Type B pancreatic cell (in vitro differentiated cells): ENCODE measurements around the gene HAGHL. TPM values are rescaled to one million over a fixed set of nuclear protein-coding genes. Genes with fewer than 3 reads are reported as not detected.
A peak's percentile ranks its signal among the peaks of the same experiment; 100 is the strongest.
"Not testable (repeated sequence)": the region's sequence is repeated elsewhere in the genome, so short reads cannot be mapped to it uniquely, and the experiment has no call there.

Experiments used
- DNase-seq: peaks from one replicate; pipeline ENCODE4 v3.0.0; 2021; ENCODE audit warnings: mixed read lengths; ENCODE audit not compliant: unreplicated experiment; ENCODE audit errors: extremely low spot score
- H3K27ac Mint-ChIP-seq: 2 replicates; pipeline ENCODE4 v1.8.0; 2021; ENCODE audit warnings: mild to moderate bottlenecking, mixed read lengths
- H3K27me3 Mint-ChIP-seq: 2 replicates; pipeline ENCODE4 v1.8.0; 2021; ENCODE audit warnings: mixed read lengths
- H3K36me3 Mint-ChIP-seq: 2 replicates; pipeline ENCODE4 v1.8.0; 2021; ENCODE audit warnings: mixed read lengths
- H3K4me1 Mint-ChIP-seq: one replicate; pipeline ENCODE4 v1.8.0; 2021; ENCODE audit warnings: mixed read lengths; ENCODE audit not compliant: unreplicated experiment
- H3K4me3 Mint-ChIP-seq: 2 replicates; pipeline ENCODE4 v1.8.0; 2021; ENCODE audit warnings: mild to moderate bottlenecking, mixed read lengths
- H3K9me3 Mint-ChIP-seq: 2 replicates; pipeline ENCODE4 v1.8.0; 2021; ENCODE audit warnings: mixed read lengths
- total RNA-seq: library from RNA; stranded (reverse); gene quantifications from 2 replicates; pipeline ENCODE4 v1.2.1, GENCODE V29; 2021; ENCODE audit warnings: low replicate concordance
- TF ChIP-seq, protein P1 (sequence below): fragments of 200-600 bp; sonication (generic); conservative IDR thresholded peaks from 2 replicates; pipeline ENCODE4 v1.5.0; 2021; ENCODE audit warnings: antibody characterized with exemption, mild to moderate bottlenecking

Gene HAGHL
- total RNA-seq, 1 donor from 2014 or later, result 8.5 TPM

DNA sequence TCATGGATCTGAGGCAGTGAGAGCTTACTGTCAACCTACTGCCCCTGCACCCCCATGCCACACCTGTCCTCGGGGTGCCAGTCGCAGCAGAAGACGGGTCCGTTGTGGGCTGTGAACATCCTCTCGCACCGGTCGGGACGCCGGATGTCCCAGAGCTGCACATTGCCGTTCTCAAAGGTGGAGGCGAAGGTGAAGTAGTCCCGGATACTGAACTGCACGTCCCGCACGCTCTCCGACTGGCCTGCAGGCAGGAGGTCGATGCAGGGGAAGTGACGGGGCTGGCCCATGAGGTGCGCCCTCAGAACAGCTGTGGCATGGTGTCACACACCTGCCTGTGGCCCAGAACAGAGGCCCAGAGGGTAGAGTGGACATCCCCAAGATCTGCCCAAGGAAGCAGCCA, 39.4 kb upstream of the HAGHL start:
- TF ChIP-seq, protein P1, sequence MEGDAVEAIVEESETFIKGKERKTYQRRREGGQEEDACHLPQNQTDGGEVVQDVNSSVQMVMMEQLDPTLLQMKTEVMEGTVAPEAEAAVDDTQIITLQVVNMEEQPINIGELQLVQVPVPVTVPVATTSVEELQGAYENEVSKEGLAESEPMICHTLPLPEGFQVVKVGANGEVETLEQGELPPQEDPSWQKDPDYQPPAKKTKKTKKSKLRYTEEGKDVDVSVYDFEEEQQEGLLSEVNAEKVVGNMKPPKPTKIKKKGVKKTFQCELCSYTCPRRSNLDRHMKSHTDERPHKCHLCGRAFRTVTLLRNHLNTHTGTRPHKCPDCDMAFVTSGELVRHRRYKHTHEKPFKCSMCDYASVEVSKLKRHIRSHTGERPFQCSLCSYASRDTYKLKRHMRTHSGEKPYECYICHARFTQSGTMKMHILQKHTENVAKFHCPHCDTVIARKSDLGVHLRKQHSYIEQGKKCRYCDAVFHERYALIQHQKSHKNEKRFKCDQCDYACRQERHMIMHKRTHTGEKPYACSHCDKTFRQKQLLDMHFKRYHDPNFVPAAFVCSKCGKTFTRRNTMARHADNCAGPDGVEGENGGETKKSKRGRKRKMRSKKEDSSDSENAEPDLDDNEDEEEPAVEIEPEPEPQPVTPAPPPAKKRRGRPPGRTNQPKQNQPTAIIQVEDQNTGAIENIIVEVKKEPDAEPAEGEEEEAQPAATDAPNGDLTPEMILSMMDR, result no peak
- no peak overlapping the region for H3K4me3 Mint-ChIP-seq
- H3K27ac Mint-ChIP-seq, result no peak overlapping the region
- H3K36me3 Mint-ChIP-seq, result peaks cover 2% of the 10 kb centered on the region
- H3K4me1 Mint-ChIP-seq, result peaks cover 6% of the 10 kb centered on the region
- no peak for DNase-seq
- H3K9me3 Mint-ChIP-seq, result no peaks in the 10 kb centered on the region
- H3K27me3 Mint-ChIP-seq, result peaks cover 7% of the 10 kb centered on the region

DNA sequence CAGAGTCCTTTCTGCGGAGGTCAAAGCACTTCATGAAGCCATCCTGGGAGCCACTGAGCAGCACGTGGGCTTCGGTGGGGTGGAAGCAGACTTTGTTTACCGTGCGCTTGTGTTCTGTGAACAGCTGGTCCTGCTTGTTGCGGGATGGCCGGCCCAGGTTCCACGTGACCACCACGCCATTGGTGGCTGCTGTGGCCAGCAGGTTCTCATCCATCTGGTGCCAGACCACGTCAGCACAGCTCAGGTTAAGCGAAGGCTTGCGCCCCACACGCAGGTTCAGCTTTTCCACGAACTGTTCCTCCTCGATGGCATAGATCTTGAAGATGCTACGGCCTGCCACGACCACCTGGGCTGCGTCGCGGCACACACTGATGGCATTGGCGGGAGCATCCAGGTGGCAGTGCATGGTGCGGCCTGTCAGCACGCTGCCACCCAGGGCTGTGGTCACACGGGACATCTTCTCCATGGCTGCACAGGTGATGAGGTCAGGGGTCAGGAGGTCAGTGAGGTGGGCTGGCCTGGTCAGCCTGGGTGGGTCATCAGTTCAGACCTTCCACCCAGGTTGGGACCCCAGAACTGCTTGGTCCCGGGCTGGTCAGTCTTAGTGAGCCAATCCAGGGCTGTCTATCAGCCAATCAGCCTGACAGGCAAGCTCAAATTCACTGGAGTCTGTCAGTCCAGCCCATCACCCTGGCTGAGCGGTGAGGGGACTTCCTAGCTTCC, 37.6 kb upstream of the HAGHL start:
- DNase-seq, result no peak
- TF ChIP-seq, protein P1, result no peak
- peaks cover 21% of the 10 kb centered on the region for H3K27me3 Mint-ChIP-seq
- H3K36me3 Mint-ChIP-seq, result no peaks in the 10 kb centered on the region
- peaks cover 4% of the 10 kb centered on the region for H3K4me1 Mint-ChIP-seq
- no peaks in the 10 kb centered on the region for H3K9me3 Mint-ChIP-seq
- H3K27ac Mint-ChIP-seq, result no peak overlapping the region
- peak overlapping the region; percentile 91 for H3K4me3 Mint-ChIP-seq

DNA sequence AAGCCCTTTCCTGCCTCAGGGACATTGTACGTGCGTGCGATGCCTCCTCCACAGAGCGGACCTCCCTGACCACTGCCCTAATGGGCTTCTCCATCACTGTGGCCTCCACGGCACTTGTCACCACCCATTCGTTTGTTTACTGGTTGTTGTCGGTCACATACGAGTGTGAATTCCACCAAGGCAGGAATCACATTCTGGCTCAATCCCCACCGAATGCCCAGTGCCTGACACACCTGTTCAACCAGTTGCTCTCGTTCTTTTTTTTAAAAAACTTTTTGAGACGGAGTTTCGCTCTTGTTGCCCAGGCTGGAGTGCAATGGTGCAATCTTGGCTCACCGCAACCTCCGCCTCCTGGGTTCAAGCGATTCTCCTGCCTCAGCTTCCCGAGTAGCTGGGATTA, 35.7 kb upstream of the HAGHL start:
- H3K9me3 Mint-ChIP-seq, H3K4me1 Mint-ChIP-seq, DNase-seq, H3K36me3 Mint-ChIP-seq: not testable (repeated sequence)
- peaks cover 33% of the 10 kb centered on the region for H3K27me3 Mint-ChIP-seq
- H3K4me3 Mint-ChIP-seq, result peak overlapping the region; percentile 91
- H3K27ac Mint-ChIP-seq, result peak overlapping the region; percentile 91

DNA sequence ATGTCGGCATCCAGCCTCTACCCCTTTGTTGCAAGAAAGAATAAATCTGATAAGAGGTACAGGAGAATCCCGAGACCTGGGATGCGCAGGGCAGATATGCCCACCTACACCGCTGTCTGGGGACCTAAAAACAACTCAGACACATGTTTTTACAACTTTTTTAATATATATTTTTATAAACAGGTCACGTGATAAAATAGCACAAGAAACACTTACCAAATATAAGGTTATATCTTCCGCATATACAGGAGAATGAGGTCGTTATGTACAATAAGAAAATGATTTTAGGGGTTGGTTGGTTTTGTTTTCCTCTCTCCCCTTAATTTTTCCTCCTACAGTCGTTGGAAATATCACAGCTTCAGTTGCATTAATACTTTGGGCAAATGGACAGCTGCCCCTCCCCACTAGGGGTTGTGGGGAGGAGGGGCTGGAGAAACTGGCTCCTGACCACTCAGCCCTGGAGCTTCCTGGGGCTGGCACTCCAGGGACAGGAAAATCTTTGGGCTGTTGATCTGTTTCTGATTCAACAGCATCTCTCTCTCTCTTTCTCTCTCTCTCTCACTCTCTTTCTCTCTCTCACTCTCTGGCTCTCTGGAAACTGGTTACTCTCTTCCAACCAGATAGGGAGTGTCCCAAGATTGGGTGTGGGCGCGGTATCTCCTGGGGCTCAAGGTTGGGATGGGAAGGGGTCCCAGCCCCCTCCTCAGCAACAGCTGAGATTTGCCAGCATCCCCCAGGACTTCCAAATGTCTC, 34.4 kb upstream of the HAGHL start:
- peaks cover 4% of the 10 kb centered on the region for H3K4me1 Mint-ChIP-seq
- no peaks in the 10 kb centered on the region for H3K36me3 Mint-ChIP-seq
- DNase-seq, result no peak
- TF ChIP-seq, protein P1, result no peak
- peaks cover 45% of the 10 kb centered on the region for H3K27me3 Mint-ChIP-seq
- peak overlapping the region; percentile 69 for H3K4me3 Mint-ChIP-seq
- H3K27ac Mint-ChIP-seq, result no peak overlapping the region
- no peaks in the 10 kb centered on the region for H3K9me3 Mint-ChIP-seq

DNA sequence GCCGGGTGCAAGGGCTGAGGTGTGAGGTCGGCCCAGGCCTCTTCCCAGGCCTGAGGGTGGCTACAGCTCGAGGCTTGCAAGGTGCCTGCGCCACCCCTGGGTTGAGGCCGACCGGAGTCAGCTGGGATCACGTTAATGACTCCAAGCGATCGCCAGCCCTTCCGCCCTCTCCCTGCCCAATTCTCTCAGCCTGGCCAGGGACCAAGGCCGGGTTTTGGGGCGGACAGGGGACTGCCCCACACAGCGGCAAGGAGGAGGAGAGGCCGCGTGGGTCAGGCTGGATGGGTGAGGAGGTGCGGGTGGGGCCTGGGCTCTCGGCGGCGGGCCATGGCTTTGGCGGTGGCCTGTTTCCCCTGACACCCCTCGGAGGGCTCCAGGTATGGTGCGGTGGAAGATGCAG, 33.5 kb upstream of the HAGHL start:
- H3K27me3 Mint-ChIP-seq, result peaks cover 50% of the 10 kb centered on the region
- no peak overlapping the region for H3K27ac Mint-ChIP-seq
- H3K9me3 Mint-ChIP-seq, result no peaks in the 10 kb centered on the region
- no peak for DNase-seq
- no peak overlapping the region for H3K4me3 Mint-ChIP-seq
- no peaks in the 10 kb centered on the region for H3K36me3 Mint-ChIP-seq
- TF ChIP-seq, protein P1, result no peak
- H3K4me1 Mint-ChIP-seq, result peaks cover 4% of the 10 kb centered on the region

DNA sequence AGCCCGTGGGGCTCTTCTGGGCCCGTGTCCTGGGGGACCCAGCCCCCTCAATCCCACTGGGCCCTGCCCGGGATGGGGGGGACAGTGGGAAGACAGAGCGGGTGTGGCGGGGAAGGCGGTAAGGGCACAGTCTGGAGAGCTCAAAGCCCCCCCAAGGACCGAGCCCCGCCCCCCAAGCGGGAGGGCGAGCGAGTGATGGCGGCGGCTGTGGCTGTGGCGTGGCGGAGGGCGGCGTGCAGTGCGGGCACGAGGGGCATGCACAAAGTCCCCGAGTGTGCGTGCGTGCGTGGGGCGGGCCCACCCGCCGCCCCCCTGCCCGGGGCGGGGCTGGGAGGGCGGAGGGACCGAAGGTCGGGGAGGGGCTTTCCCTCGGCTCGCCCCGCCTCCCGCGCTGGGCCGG, 33.1 kb upstream of the HAGHL start:
- TF ChIP-seq, protein P1, result no peak
- Mint-ChIP-seq H3K9me3 (no peaks in the 10 kb centered on the region), H3K27ac (no peak overlapping the region), H3K27me3 (peaks cover 52% of the 10 kb centered on the region), H3K36me3 (no peaks in the 10 kb centered on the region), H3K4me1 (peaks cover 3% of the 10 kb centered on the region), H3K4me3 (no peak overlapping the region)
- no peak for DNase-seq
